DMS53 treated with DMSO at 0.1 percent for 48 hours (cell line): ENCODE data around the gene FBXL17.

Source experiments
- DNase-seq: peaks from one replicate; lab custom pipeline; 2025; ENCODE audit not compliant: unreplicated experiment; lab: John Stamatoyannopoulos, UW

FBXL17 gene

DNA sequence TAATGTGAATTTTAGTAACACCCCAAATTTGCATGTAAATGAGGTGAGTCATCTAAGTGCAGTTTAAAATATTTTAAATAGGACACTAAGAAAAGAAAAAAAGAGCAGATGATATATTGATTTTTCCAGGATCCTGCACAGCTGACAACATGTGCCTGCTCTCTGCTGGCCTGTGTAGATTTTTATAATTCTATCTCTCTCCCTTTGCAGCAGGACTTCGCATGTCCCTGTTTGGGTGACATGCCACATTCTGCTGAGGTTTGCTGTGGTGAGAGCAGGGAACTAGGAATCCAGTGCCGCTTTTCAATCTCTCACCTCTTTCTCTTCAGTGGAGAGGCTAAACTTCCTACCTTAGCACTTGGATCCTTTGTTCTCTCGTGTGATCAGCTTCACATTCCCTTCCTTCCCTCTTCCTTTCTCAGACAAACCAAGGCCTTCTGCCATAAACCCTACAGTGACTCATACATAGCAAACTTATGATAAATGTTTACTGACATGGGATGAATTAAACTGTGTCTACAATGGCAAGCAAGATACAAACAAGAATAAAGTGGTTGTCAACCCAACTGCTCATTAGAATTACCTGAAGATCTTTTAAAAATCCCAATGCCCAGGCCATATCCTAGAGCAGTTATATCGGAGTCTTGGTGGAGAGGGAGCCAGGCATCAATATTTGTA is 512.3 kb downstream of the FBXL17 start:
- DNase-seq: peak; percentile 58

DNA sequence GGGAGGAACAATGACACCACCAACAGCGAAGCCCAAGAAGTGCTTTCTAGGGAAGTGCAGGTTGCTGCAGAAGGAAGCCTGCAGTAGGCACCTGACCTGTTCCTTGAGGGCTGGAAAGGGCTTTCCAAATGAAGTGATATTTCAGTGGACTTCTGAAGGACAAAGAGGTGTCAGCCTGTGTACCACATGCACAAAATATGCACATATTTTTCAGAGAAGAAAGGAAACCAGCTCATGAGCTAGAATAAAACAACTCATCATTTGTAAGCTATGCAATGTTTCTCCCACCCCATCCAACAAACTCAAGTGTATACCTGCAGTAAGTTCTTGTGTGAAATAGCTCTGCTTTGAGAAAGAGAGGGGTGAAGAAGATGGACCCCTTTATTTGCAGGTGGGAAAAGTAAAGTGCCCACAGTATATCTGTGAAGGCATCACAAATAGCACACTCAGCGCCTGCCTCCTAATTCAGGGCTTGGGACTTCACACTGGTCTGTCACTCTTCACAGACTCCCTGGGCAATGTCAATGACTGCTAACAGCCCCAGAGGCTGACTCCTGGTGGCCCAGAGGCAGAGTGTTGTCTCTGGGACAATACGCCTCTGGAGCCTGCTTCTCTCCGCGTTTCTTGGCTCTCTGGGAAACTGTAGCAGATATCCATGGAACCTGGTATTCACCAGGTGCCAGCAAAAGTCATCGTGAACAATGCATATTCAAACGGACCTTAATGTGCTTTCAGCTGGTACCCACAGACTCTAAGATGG is 513.1 kb downstream of the FBXL17 start:
- DNase-seq: no peak

DNA sequence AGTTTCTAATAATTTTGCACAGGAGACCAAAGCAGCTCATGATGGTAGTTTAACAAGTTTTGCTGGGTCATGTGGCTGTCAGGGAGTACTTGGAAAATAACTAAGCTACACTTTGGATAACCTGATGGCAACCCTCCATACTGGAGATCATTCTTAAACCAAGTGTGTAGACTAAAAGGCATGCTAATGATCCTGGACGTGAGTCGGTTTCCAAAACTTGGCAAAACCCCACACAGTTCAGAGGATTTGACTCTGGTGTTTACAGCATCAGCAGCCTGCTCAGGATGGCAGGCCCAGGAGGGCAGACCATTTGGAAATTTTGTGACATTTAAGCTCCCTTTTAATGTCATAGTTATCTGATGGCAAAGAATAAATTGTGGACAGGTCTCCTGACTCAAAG is 514.6 kb downstream of the FBXL17 start:
- DNase-seq: no peak

DNA sequence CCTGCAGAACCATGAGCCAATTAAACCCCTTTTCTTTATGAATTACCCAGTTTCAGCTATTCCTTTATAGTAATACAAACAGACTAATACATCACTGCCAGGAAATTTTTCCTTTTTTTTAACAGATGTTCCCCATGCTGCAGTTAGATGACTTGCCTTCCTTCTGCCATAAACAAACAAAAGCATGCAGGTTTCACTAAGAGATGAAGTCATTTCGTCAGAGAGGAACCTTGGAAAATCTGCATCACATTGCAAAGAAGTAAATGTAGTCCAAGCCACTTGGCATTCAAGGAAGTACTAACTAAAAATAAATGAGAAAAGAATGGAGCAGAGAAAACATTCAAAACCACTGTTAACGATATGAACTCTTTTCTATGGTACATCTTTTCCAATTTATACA is 517.1 kb downstream of the FBXL17 start:
- DNase-seq: no peak

DNA sequence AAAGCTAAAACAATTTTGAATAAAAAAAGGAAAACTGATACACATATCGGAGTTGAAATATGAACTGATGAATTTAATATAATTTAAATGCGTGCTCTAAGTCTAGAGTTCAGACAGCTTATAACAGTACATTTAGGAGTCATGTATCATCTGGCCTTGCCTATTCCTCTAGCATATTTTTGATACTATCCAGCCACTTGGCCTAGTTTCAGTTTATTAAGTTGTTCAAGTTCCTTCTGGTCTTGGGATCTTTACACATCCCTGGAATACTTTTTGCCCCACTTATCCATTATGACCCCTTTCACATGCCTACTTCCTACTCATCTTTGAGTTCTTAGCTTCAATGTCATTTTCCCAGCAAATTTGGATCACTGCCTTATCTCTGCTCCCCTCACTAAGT is 518.8 kb downstream of the FBXL17 start:
- no peak for DNase-seq

DNA sequence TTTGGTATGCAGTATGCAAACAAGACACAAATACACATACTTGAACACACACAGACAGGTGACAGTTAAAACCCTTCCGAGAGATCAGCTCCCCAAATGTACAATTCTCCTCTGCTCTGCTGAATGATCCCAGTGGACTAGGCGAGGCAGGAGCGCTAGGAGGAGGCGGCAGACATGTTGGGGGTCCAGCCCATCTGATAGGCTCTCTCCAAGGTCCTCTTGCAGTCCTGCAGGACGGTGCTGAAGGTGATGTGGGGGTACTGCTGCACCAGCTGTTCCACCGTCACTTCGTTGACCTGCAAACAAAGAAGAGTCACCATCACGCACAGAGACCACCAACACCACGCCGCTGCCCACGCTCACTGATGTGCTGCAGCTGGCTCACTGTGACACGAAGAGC is 520.3 kb downstream of the FBXL17 start:
- DNase-seq: no peak

DNA sequence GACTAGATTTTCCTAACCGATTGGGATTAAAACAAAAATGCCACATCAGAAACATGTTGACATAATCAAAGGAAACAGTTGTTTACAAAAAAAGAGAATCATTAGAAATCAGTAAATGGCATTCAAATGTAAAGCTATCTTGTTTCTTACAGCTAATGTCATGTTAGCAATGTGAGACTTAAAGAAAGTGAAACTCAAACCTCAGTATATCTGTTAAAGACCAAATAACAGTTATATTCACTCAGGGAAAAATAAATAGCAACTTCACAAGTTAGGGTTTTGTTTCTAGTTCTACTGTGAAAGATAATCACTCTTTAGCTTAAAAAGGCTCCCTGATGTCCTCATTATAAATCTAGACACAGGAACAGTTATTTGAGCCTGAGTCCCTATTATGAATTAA is 521.9 kb downstream of the FBXL17 start:
- no peak for DNase-seq

DNA sequence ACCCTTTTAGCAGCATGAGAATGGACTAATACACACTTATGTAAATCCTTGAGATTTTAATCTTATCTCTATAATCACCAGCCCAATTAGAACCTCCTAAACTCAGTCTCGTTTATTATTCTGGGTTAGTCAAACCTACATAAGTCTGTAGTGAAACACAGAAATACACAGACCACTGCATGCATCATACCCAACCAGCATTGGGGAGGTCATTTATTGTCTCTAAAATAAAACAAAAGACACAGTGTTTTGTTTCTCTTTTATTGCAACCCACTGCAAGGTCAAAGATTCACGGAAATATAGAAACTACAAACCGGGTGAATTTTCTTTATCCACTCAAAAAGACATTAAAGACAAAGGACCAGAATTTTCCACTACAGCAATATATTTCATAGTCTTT is 523.1 kb downstream of the FBXL17 start:
- no peak for DNase-seq

DNA sequence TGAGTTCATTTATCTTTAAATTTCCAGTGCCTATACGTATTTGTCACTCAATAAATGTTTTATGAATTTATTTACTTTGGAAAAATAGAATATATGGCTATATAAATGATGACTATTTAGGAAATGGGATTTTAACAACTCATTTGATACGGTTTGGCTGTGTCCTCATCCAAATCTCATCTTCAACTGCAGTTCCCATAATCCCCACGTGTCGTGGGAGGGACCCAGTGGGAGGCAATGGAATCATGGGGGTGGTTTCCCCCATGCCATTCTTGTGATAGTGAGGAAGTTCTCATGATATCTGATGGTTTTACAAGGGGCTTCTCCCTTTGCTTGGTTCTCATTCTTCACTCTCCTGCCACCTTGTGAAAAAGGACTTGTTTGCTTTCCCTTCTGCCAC is 523.6 kb downstream of the FBXL17 start:
- no peak for DNase-seq

DNA sequence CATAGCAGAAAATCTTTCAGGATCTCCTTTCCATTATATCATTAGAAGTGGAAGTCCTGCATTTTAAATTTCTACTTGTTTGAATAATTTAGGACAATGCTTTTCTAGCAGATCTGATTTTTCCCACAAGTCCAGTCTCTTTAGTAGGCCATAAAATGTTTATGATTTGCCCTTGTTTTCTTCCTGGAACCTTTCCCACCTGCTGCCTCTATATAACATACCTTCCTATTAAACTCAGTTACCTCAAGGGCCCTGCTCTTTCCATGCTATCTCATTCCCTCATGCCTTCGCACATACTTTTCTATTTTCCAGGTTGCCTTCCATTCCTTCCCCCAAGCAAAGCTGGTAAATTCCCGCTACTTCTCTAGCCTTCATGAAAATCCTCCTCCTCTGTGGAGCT is 524.1 kb downstream of the FBXL17 start:
- no peak for DNase-seq

DNA sequence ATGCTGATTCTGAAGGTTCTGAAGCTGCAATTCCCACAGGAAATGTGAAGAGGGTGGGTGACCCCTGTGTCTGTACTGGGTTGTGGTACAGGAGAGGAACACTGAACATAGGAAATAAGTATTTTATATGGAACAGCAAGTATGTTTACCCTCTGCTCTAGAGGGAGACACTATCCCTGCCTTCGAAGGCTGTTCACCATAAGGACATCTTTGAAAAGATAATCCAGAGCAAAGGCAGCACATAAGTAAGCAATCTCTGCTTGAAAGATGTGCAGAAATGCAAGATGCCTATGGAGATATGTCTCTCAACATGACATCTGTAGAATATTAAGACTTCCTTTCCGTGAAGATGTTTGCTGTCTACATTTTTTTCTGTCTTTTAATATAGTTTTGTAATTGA is 526.7 kb downstream of the FBXL17 start:
- no peak for DNase-seq

DNA sequence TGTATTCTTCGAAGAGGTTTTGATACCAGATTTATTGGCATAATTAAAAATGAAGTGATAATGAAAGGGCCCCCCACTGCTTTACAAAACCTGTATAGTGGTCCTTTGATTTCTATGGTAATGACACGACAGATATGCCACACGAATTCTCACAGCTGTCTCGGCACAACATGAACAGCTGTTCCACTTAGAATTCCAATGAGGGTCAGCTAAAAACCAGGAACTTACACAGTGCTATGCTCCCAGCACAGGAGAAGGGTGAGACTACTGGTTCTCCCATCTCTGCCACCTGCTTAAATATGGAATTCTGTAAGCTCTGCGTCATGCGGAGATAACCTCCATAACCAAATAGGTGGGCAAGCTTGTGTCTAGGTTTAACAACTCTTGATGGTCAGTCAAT is 528.2 kb downstream of the FBXL17 start:
- DNase-seq: no peak

DNA sequence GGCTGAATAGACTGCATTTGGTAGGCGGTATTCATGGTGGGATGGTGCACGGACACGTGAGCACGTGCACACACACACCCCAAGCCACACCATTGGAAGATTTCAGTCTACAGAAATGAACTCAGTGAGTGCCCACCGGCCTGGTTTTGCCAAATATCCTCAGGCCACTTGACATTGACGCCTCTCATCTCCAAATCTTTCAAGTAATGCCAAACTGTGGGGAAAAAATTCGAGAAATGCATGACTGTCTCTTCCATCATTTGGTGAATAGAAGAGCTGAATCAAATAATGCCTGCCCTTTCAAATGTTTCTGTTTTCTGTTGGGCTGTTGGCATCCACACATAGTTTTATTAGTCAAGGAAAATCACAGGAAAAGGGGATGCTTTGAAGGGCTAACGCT is 528.9 kb downstream of the FBXL17 start:
- no peak for DNase-seq

DNA sequence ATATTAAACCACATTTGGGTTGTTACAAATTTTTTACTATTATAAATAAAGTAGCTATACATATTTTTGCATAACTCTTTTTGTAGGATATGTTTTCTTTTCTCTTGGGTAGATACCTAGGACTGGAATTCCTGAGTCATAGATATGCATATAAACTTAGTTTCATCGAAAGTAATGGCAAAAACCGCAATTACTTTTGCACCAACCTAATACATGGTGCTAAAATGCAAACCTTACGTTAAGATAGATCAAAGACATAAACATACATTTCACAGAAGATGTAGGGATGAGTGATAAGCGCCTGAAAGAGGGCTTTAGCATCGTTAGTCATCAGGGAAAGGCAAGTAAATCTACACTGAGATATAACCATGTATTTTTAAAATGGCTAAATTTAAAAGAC is 532.8 kb downstream of the FBXL17 start:
- no peak for DNase-seq

DNA sequence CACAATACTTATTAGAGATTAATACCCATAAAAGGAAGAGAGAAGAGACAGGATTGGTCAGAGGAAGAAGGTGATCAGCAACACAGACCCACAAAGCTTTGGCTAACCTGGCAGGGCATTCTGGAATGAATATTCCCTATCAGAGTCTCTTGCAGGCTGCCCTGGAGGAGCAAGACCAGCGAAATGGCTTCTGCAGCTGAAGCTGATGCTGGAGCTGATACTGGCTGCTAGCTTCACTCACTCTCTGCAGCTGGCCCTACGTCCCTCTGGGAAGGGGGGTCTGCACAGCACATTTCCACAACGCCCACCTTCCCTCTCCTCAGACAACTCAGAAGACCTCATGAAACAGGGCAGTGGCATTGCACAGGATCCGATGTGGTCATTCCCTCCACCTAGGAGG is 541.3 kb downstream of the FBXL17 start:
- DNase-seq: no peak

DNA sequence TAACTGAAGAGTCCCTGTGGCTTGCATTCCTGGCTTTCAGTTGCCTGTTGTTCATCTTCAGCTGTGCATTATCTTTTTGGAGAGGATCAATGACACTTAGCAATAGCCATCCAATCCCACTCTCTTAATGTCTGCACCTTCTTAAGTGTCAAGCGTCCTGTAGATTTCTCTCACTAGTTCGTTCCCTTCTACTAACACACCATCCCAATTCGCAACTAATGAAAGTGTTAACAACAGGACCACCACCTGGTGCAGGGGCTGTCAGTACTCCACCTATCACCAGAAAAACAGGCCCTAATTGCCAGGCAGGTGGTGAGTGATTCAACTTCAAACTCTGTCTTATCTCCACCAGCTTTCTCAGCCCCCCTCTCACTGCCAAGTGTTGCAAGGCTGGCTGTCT is 541.7 kb downstream of the FBXL17 start:
- no peak for DNase-seq

DNA sequence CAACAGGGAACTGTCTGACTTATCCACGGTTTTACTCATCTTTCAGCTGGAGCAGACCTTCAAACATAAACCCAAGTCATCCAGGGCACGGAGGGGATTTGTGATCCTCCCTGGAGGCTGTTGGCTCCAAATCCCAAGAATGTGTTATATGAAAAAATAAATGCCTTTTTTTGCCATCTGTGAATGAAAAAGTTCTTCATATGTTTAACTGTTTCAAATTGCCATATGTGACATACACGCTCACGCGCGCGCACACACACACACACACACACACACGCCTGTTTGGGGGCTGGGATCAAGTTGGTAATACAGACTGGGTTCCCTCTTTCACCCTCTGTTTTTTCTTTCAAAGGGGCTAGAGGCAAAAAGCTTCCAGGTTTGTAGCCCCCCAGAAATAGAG is 546.8 kb downstream of the FBXL17 start:
- DNase-seq: no peak

DNA sequence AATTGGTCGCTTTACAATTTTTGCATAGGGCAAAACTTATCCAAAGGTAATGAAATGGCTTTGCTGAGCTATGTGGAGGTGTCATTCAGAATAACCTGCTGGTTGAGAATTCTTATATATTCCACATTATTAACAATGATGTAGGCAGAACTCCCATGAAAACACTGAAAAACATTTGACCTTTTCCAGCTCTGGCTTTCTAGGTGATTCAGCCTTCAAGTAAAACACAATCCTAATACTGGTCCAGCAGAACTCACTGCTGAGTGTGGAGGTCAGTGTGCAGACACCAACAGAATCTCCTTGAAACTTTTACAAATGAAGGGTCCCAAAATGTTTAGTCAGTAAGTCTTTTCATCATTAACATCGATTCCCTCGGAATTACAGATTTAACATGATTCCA is 549.2 kb downstream of the FBXL17 start:
- no peak for DNase-seq

DNA sequence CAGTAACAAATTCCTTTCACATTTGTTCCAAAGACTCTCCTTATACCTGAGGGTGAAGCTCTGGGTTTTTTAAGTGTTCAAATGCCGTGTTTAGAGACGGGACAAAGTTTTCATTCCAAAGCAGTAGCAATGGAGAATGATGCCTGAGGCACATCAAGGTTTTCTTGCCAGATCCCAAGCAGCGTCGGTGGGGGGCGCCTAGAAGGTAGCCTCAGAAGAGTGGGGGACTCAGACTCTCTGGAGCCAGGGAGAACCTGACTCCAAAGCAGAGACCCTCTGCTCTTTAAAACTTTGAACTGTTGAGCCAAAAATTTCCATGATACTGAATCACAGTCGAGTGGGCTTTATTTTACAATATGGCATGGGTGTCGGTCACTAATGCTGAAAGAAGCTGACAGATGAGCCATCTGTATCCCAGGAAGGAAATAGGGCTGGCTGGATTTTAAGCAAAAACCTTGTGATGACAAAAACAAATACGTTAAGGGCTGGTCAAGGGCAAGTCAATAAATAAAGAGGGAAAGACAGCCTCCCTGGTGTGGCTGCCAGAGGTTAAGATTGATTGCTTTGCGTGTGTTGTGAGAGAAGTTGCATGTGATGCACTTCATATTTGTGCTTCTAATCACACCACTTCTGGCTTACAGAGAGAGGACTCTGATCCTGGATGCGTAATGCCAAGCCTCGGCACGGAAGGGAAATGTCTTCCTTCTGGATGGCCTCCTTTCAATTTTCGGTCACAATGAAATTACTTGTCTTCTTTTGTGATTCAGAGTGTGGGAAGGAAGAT is 550.1 kb downstream of the FBXL17 start:
- DNase-seq: no peak

DNA sequence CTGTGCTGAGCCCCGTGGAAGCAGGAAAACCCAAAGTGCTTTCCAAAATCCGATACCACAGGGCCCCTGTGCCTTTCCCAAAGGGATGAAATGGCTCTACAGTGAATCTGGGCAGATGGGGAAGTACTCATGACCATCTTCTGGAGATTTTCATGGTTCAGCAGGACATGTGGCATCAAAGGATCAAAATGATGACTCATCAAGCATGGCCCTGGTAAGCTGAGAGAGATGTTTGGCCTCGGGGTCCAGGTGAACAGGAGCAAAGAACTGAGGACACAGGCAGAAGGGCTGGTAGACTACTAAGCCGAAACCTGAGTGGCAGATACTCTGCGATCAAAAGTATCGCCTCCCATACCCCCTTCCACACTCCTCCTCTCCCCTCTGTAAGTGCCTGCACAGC is 551.1 kb downstream of the FBXL17 start:
- DNase-seq: no peak

DNA sequence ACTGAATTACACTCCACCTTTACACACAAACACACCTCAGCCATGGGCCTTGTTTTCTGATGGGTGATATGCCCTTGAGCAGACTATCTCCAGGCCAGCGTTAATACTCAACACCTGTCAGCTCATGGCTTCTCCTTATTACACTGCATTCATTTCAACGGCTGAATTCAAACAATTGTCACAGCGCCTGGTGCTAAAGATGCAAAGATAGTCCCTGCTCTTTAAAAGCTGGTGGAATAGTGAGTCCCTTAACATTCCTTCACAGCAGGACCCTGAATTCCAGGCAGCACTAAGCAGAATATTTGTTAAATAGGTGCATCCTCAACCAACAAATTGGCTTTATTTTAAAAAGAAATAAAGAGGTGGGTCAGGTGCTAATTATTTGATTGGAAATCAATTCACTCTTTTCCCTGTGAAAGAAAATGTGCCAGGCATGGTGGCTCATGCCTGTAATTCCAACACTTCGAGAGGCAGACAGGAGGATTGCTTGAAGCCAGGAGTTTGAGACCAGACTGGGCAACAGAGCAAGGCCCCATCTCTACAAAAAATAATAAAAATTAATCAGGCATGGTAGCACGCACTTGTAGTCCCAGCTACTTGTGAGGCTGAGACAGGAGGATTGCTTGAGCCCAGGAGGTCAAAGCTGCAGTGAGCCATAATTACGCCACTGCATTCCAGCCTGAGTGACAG is 555.4 kb downstream of the FBXL17 start:
- DNase-seq: no peak

DNA sequence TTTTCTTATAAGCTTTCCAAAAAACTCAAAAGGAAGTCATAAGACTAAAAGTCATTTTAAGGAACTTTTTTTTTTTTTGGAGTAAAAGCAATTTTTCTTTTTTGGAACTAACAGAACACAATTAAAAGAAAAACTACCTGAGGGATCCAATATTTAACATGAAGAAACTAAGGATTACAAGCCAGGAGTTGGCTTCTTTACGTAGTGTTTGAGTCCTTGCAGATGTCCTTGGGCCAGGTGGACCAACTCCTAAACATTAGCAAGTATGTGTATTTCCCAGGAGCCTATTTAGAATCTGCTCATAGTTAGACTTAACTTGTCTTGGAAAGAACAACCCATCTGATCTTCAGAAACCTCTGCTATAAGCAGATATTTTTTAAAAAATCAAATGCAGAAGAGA is 557.1 kb downstream of the FBXL17 start:
- no peak for DNase-seq
